ENCODE data around the gene XPR1.

The XPR1 gene

DNA sequence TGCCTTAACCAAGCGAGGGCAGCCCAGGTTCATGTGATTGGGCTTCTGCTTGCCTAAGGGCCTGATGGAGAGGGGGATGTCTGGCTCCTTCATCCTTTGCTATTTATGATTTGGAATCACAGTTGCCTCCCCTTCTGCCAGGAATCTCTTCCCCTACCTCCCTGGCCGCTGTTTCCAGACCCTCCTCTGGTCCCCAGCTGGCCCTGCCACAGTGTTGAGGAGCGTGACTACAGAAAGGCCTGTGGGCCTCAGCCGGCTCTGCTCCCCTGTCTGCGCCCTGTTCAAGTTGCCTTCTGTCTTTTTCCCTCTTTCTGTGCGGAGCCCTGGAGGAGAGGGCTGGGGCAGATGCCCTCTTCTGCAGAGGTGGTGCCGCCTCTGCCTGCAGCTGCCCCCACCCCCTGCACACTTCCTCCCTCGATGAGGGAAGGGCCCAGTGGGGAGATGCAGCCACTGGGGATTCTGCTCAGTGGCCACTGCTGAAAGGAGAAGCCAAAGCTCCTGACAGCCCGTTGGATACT, 287.4 kb downstream of the XPR1 start:
- no peak for DNase-seq

DNA sequence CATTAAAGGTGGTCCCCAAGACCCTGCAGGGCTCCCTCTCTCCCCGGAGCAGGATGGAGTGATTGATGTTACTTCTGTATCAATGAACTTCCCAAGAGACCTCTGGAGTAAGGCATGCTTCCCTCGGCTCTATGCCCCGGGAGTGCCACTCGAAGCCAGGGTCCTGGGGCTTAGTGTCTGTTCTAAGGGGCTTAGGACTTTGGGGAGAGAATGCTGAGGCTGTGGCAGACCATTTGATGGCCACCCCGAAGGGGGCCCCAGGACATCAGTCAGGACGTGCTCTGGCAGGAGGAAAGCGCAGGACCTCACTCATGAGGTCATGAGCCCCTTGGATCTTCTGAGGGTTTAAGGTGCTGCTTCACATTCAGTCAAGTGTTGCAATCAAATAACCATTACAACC, 288.4 kb downstream of the XPR1 start:
- DNase-seq: no peak

GRCh38 chr1:180920702-180921101, 288.9 kb downstream of the XPR1 start:
- DNase-seq: no peak

GRCh38 chr1:180921386-180921785, 289.6 kb downstream of the XPR1 start:
- DNase-seq: no peak

DNA sequence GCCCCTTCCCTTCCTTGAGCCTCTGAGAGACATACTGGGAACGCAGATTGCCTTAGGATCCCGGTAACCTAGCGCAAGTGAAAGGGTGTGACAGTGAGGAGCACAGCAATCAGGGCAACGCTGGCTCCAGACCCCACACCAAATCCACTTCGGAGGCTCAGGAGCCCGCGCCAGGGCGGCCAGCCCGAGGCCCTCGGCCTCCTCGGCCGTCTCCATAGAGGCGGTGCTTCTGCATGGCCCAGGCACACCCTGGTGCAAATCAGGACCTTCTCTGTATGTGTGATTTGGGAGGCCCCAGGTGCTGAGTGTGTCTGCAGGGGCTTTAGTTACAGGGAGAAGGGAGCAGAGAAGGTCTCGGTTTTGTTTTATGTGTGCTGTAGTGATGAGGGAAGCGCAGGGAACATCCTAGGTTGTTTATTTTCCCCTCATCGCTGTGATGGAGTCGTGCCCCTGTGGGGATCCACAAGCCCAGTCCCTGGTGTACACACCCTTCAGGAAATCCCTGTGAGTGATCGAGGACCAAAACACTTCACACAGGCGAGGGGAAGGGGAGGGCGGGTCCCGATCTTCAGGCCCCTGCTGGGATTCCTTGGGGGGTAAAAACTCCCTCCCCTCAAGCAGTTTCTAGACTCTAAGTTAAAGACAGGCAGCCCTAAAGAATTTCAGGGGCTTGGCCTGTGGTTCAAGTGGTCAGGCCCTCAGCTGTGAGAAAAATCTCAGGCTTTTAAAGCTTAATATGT, 290.2 kb downstream of the XPR1 start:
- no peak for DNase-seq

DNA sequence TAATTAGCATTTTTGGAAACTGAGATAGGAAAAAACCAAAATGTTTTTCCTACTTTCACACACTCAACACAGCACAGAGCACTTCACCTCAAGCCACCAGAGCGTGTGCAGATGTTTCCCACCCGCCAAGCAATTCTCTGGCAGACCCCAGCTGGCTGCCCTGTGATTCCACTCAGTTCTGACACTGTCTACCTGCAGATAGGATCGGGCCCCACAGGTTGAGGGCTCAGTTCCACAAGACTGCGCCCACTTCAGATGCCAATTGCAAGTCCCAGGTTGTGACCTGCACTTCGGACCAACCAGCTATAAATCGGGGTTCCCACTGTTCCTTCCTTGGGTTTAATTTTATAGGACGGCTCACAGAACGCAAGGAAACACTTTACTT, 290.8 kb downstream of the XPR1 start:
- no peak for DNase-seq

GRCh38 chr1:180923021-180923841, 291.4 kb downstream of the XPR1 start:
- DNase-seq: peak; percentile 41

- DNase-seq: no peak
Measured at GRCh38 chr1:180923887-180924286, 292.1 kb downstream of the XPR1 start.

DNA sequence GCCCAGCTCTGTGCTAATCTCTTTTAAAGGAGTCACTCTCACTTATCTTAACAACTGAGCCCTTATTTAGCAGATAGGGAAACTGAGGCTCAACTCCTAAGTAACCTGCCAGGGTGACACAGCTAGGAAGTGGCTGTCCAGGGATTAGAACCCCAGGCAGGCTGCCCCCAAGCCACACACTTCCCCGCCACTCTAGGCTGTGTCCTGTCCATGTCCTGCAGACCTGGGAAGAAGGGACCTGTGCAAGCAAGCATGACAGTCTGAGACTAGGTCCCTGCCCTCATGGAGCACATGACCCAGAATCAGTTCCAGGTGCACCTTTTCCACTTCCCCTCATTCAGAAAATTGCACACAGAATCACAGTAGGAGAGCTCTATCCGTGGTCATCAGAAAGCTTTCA, 293.1 kb downstream of the XPR1 start:
- DNase-seq: no peak

DNA sequence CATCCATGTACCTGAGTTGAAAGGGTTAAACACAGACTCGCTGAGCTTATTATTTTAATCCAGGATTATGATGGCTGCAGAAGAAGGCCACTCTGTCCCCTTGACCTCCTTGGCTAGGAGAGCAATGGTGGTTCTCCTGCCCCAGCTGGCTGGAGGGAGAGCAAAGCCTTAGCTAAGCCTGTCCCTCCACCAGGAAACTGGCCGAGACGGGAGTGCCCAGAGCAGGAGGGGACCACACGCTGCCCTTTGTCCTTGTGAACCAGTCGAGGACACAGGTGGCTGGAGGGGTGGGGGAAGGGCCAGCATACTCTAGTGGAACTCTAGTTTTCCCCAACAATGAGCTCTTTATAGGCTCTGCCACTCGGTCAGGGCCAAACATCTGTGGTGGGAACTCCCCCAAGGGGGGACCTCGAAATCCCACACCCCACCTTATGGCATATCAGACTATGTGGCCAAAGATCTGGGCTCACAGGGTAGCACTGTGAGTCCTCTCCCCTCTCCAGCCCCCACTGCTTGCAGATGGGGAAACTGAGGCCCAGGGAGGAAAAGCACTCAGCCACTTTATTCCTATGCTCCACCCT, 293.7 kb downstream of the XPR1 start:
- DNase-seq: peak; percentile 55

- DNase-seq: peak; percentile 94
Measured at GRCh38 chr1:180926164-180926981, 294.6 kb downstream of the XPR1 start.

- no peak for DNase-seq
Measured at GRCh38 chr1:180927348-180927747, 295.5 kb downstream of the XPR1 start.

GRCh38 chr1:180927841-180928240, 296.0 kb downstream of the XPR1 start:
- DNase-seq: no peak

- DNase-seq: no peak
Measured at GRCh38 chr1:180928331-180929230, 296.8 kb downstream of the XPR1 start.

DNA sequence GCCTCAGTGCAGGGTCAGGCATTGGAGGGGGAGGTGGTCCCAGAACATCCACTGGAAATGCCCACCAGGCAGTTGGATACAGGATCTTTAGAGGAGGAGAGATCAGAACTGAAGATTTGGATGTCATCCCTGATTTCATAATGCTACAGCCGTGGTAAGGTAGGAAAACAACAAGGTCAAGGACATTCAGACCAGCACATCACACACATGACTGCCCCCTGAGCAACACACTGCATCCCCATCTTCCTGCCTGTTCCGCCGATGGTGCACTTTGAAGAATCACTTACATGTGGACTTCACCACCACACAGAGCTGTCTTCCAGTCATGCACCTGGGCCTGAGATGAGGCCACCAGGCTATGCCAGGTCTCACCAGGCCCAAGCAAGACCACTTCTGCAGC, 297.6 kb downstream of the XPR1 start:
- DNase-seq: no peak

- no peak for DNase-seq
Measured at GRCh38 chr1:180930687-180931086, 298.9 kb downstream of the XPR1 start.

GRCh38 chr1:180931529-180931928, 299.7 kb downstream of the XPR1 start:
- no peak for DNase-seq

GRCh38 chr1:180932378-180932777, 300.6 kb downstream of the XPR1 start:
- no peak for DNase-seq

DNA sequence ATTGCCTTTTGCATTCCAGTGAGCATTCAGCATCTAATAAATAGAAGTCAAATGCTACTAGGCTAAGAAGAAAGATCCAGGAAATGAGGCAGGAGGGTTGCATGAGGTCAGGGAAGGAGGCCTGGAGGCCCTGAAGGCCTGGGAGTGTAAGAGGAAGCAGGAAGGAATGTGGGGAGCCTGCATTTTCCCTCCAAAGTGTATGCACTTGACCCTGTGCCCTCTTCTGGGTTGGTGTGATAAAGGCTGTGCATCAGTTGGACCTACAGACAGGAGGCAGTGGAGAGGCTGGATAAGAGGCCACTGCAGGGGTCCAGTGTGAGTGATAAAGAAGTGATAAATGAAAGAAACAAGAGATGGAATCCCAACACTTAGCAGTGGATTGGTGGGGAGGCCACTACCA, 301.3 kb downstream of the XPR1 start:
- no peak for DNase-seq

DNA sequence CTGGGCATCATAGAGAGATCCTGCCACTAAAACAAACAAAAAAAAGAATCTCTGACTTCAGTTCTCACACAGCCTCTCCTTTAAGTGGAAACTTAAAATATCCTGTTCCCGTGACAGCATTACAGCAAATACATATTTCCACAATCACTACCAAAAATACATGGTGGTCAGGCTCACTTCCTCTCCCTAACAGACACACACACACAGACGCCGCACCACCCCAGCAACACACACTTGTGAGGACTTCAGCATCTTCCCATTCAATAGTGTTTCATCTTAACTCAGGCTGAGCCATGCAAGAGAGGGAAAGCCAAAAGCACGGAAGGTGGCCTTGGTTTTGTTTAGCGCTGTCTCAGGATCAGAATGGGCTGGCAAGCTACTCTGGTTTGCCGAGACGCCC, 302.7 kb downstream of the XPR1 start:
- no peak for DNase-seq

GRCh38 chr1:180935326-180936109, 303.7 kb downstream of the XPR1 start:
- DNase-seq: no peak
